HepG2 (cell line): ENCODE data around the gene FAM118A. TPM values are rescaled to one million over a fixed set of nuclear protein-coding genes. Genes with fewer than 3 reads are reported as not detected.
"Not testable (repeated sequence)": the region's sequence is repeated elsewhere in the genome, so short reads cannot be mapped to it uniquely, and the experiment has no call there.

ENCODE experiments used
- ATAC-seq: fragments of 200-7000 bp; cut with Tn5 transposase; 3 replicates; pipeline ENCODE4 v1.9.1; 2020; ENCODE audit warnings: mild to moderate bottlenecking, moderate library complexity
- BruUV-seq: library from RNA; stranded (reverse); fragments of 400-500 nt; replicated peaks from 2 replicates; lab custom pipeline; 2021; lab: Mats Ljungman, UMichigan
- CTCF ChIA-PET: fragments of 300-600 bp; formaldehyde crosslinking; extraction: SDS; loops from one replicate; lab custom pipeline; 2021; ENCODE audit warnings: low total read pairs, inconsistent platforms, low intra/inter-chr PET ratio; lab: Yijun Ruan, JAX
- POLR2A ChIA-PET: fragments of 350-600 bp; sonication (Branson Sonifier 250); formaldehyde crosslinking; loops from one replicate; lab custom pipeline; 2020; ENCODE audit warnings: antibody characterized with exemption, inconsistent platforms; lab: Yijun Ruan, JAX
- DNase-seq: peaks from one replicate; pipeline ENCODE4 v3.0.0-alpha.2; 2015; ENCODE audit warnings: low spot score
- FAIRE-seq: peaks from 3 replicates; lab custom pipeline; 2011; peaks lifted over from hg19 to GRCh38; lab: Jason Lieb, UNC
- H2AFZ ChIP-seq: one replicate; pipeline ENCODE4 v1.6.1; 2011; ENCODE audit warnings: low read length, inconsistent platforms
- H3K27ac ChIP-seq: fragments of 300-600 bp; 3 replicates; pipeline ENCODE4 v1.8.0; 2011; ENCODE audit warnings: mixed run types, mild to moderate bottlenecking, mixed read lengths, low read length, inconsistent platforms; ENCODE audit not compliant: insufficient read depth; ENCODE audit errors: extremely low read length
- H3K27me3 ChIP-seq, 2 experiments: fragments of 200-600 bp in 1 of 2; 2 replicates in 1 of 2; 3 replicates in 1 of 2; pipeline versions ENCODE4 v1.6.0 to v1.8.0; 2011; ENCODE audit warnings: low read length in 2 of 2, mild to moderate bottlenecking in 2 of 2, moderate library complexity in 2 of 2, inconsistent platforms in 1 of 2; ENCODE audit not compliant: insufficient read depth in 2 of 2, control insufficient read depth in 1 of 2
- H3K36me3 ChIP-seq, 2 experiments: fragments of 200-600 bp in 1 of 2; replicated peaks in 1 of 2; 2 replicates in 1 of 2; 3 replicates in 1 of 2; pipeline versions ENCODE4 v1.5.1 to v1.8.0; 2011; ENCODE audit warnings: low read length in 2 of 2, inconsistent platforms in 1 of 2; ENCODE audit not compliant: insufficient read depth in 2 of 2, control insufficient read depth in 1 of 2
- H3K4me1 ChIP-seq: 2 replicates; pipeline ENCODE4 v1.5.1; 2012; ENCODE audit warnings: low read length, inconsistent platforms; ENCODE audit not compliant: insufficient read depth
- H3K4me2 ChIP-seq: 2 replicates; pipeline ENCODE4 v1.6.0; 2011; ENCODE audit warnings: low read depth, low read length, inconsistent platforms
- H3K4me3 ChIP-seq, 3 experiments: fragments of 200-600 bp in 1 of 3; sonication (generic), shearing (Covaris generic) in 1 of 3; replicated peaks in 1 of 3; 2 replicates each; pipeline ENCODE4 v1.5.1; 2011 to 2016; ENCODE audit warnings: low read length in 3 of 3, inconsistent platforms in 2 of 3, low read depth in 2 of 3, mild to moderate bottlenecking in 2 of 3, control low read depth in 1 of 3, mixed read lengths in 1 of 3; ENCODE audit not compliant: insufficient read depth in 1 of 3
- H3K79me2 ChIP-seq: one replicate; pipeline ENCODE4 v1.6.1; 2011; ENCODE audit warnings: low read length, inconsistent platforms; ENCODE audit not compliant: insufficient read depth
- H3K9ac ChIP-seq: 2 replicates; pipeline ENCODE4 v1.6.0; 2011; ENCODE audit warnings: mild to moderate bottlenecking, low read depth, low read length, inconsistent platforms; ENCODE audit not compliant: insufficient read depth
- H3K9me3 ChIP-seq: 2 replicates; pipeline ENCODE4 v1.5.1; 2012; ENCODE audit warnings: mild to moderate bottlenecking, low read length
- H4K20me1 ChIP-seq: 2 replicates; pipeline ENCODE4 v1.6.0; 2011; ENCODE audit warnings: inconsistent platforms, mild to moderate bottlenecking, low read length, moderate library complexity; ENCODE audit not compliant: insufficient read depth
- AHR ChIP-seq: IDR thresholded peaks from 2 replicates; pipeline ENCODE4 v1.6.1; 2018; ENCODE audit warnings: missing genetic modification reagents, missing compliant biosample characterization
- ATF6 ChIP-seq: sonication (generic); formaldehyde crosslinking; conservative IDR thresholded peaks from 2 replicates; pipeline ENCODE4 v1.4.0; 2020; ENCODE audit warnings: missing genetic modification reagents
- CAMTA2 ChIP-seq: sonication (generic); formaldehyde crosslinking; IDR thresholded peaks from 2 replicates; pipeline ENCODE4 v1.4.0; 2020; ENCODE audit warnings: mild to moderate bottlenecking, missing genetic modification reagents, borderline replicate concordance
- E2F1 ChIP-seq: sonication (generic); formaldehyde crosslinking; IDR thresholded peaks from 2 replicates; pipeline ENCODE4 v1.5.0; 2020; ENCODE audit warnings: missing genetic modification reagents
- FOSL2 ChIP-seq: sonication (generic); formaldehyde crosslinking; IDR thresholded peaks from 2 replicates; pipeline ENCODE4 v1.4.0; 2020; ENCODE audit warnings: missing genetic modification reagents
- NFATC3 ChIP-seq: sonication (generic); formaldehyde crosslinking; IDR thresholded peaks from 2 replicates; pipeline ENCODE4 v1.5.1; 2020; ENCODE audit warnings: mild to moderate bottlenecking, missing genetic modification reagents
- RCOR2 ChIP-seq: IDR thresholded peaks from 2 replicates; pipeline ENCODE4 v1.6.1; 2016; ENCODE audit warnings: missing biosample characterization, missing genetic modification reagents
- ZNF326 ChIP-seq: sonication (generic); formaldehyde crosslinking; IDR thresholded peaks from 2 replicates; pipeline ENCODE4 v1.4.0; 2020; ENCODE audit warnings: missing genetic modification reagents, borderline replicate concordance
- WGBS: methylation state at CpG from one replicate; pipeline ENCODE4 v1.1.6; 2017; ENCODE audit warnings: low lambda C conversion rate; 5-methylcytosine and 5-hydroxymethylcytosine counted together
- in situ Hi-C: cut with HindIII; loops from 2 replicates; pipeline ENCODE4 v1.10.0; 2017; ENCODE audit warnings: low pct_unique_long_range_greater_than_20kb; ENCODE audit not compliant: extremely low pct_ligation_motif_present
- intact Hi-C: fragments of 100-400 bp; cut with micrococcal nuclease; formaldehyde crosslinking; loops from one replicate; pipeline ENCODE4 v1.10.0; 2022; ENCODE audit not compliant: unreplicated experiment
- polyA plus RNA-seq, 8 experiments: library from polyadenylated mRNA; depleted of rRNA in 3 of 8; stranded (reverse) in 7 of 8; unstranded in 1 of 8; fragments of >200 nt; fragmentation: Illumina TruSeq in 4 of 8; extraction: Trizol in 4 of 8; gene quantifications; 2 replicates each; pipeline versions ENCODE4 v1.2.1 to v1.2.3, GENCODE V29; 2011 to 2016; ENCODE audit warnings: low read depth in 4 of 8, missing spikeins in 1 of 8, mixed read lengths in 1 of 8; ENCODE audit not compliant: insufficient read depth in 1 of 8
- total RNA-seq, 5 experiments: library from RNA; depleted of rRNA; stranded (reverse); fragments of >200 nt; fragmentation: Illumina TruSeq; extraction: Trizol; gene quantifications; 2 replicates each; pipeline ENCODE4 v1.2.3, GENCODE V29; 2016; ENCODE audit warnings: low read depth in 1 of 5
- TF ChIP-seq, protein P1 (sequence below): sonication (generic); formaldehyde crosslinking; IDR thresholded peaks from 2 replicates; pipeline ENCODE4 v1.5.0; 2020; ENCODE audit warnings: missing genetic modification reagents

FAM118A gene
- total and polyA plus RNA-seq, 2 of the 13 experiments (the other 11 are each of a cell fraction or from before 2014, with no cell fraction given): 36.7 to 48.2 TPM

DNA sequence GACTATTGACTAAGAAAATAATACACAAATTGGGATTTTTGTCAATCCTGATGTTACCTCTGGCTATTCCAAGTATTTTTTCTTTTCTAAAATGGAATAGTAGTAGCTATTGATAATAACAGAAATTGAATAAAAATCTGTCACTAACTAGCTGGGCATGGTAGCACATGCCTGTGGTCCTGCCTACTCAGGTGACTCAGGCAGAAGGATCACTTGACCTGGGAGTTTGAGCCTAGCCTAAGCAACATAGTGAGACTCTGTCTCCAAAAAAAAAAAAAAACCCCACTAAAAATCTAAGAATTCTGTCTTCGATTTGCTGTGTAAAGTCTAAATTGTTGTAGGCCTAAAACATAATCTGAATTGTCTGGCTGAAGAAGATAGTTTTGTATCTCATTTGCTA, 42.2 kb downstream of the FAM118A start (continued):
- TF ChIP-seq CAMTA2 (CRISPR knock-in tag) (no peak), ATF6 (CRISPR knock-in tag) (no peak), NFATC3 (CRISPR knock-in tag) (no peak)
- TF ChIP-seq, all 625 proteins: peak for 0

GRCh38 chr22:45352757-45353156, 43.0 kb downstream of the FAM118A start:
- intact Hi-C loops, H3K4me1 ChIP-seq, H3K27ac ChIP-seq, POLR2A ChIA-PET, H2AFZ ChIP-seq, in situ Hi-C loops, H3K9ac ChIP-seq, H3K79me2 ChIP-seq, CTCF ChIA-PET, FAIRE-seq, H3K4me2 ChIP-seq, H3K27me3 ChIP-seq, H4K20me1 ChIP-seq, H3K4me3 ChIP-seq, H3K36me3 ChIP-seq, H3K9me3 ChIP-seq, ATAC-seq: not testable (repeated sequence)
- 0 out of 2 replicates have a peak, but pooled peaks have one; percentile 31 for TF ChIP-seq FOSL2 (CRISPR knock-in tag)
- TSS peak; percentile 37 for BruUV-seq
- WGBS: 70% methylated on average over 5 of the region's 5 CpGs
- DNase-seq: peak; percentile 25

DNA sequence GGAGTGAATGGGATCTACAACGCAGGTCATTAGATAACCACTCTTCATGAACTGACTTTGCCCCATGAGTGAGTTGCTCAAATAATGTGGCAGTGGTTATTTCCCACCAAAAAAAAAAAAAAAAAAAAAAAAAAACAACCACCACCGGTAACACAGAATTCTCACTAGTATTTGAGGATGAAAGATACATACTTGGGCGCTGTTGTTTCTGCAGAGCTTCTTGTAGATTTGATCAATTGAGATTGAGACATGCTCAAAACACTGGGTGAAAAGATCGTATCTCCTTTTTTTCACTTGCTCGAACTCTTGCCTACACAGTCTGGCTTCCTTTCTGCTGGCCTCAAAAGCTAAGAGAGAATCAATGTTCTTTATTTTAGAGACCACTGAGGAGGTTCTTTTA, 44.1 kb downstream of the FAM118A start:
- 95% methylated on average over 5 of the region's 5 CpGs for WGBS
- H2AFZ ChIP-seq: no peak overlapping the region
- H3K4me1 ChIP-seq: no peaks in the 10 kb centered on the region
- H3K36me3 ChIP-seq: no peaks in the 10 kb centered on the region
- intact Hi-C loops (no loop called here), in situ Hi-C loops (no loop called here)
- H3K27me3 ChIP-seq: no peaks in the 10 kb centered on the region
- POLR2A ChIA-PET: interaction anchor here (1.1 kb wide), 1 partner anchor 120 kb away, joined by 3 read pairs; no protein-coding TSS in a partner anchor
- H3K4me3 ChIP-seq: no peak overlapping the region
- no peak overlapping the region for H3K9ac ChIP-seq
- H3K27ac ChIP-seq: no peak overlapping the region
- no peak overlapping the region for H3K4me2 ChIP-seq
- no peak for ATAC-seq
- CTCF ChIA-PET: no interaction called here
- no peaks in the 10 kb centered on the region for H3K9me3 ChIP-seq
- DNase-seq: no peak
- no TSS peak for BruUV-seq
- no peak for FAIRE-seq
- no peaks in the 10 kb centered on the region for H4K20me1 ChIP-seq
- no peaks in the 10 kb centered on the region for H3K79me2 ChIP-seq
- no peak for TF ChIP-seq E2F1
- TF ChIP-seq RCOR2: no peak
- TF ChIP-seq, protein P1, sequence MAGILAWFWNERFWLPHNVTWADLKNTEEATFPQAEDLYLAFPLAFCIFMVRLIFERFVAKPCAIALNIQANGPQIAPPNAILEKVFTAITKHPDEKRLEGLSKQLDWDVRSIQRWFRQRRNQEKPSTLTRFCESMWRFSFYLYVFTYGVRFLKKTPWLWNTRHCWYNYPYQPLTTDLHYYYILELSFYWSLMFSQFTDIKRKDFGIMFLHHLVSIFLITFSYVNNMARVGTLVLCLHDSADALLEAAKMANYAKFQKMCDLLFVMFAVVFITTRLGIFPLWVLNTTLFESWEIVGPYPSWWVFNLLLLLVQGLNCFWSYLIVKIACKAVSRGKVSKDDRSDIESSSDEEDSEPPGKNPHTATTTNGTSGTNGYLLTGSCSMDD: no peak
- no peak for TF ChIP-seq ZNF326 (CRISPR knock-in tag)
- TF ChIP-seq AHR (CRISPR knock-in tag): no peak
- no peak for TF ChIP-seq ATF6 (CRISPR knock-in tag)
